ENCODE measurements around the gene TRIM66. TPM values are rescaled to one million over a fixed set of nuclear protein-coding genes. Genes with fewer than 3 reads are reported as not detected.
A peak's percentile ranks its signal among the peaks of the same experiment; 100 is the strongest.

The TRIM66 gene
- polyA plus RNA-seq, 10 donors, result 0.89 to 6.8 (median 2.6) TPM

GRCh38 chr11:8661001-8661795 is 21.3 kb downstream of the TRIM66 start:
- DNase-seq, result peak in 2 of 3 donors; percentile 46 to 70

GRCh38 chr11:8658321-8659057 is 24.0 kb downstream of the TRIM66 start:
- DNase-seq, result peak in 2 of 3 donors; percentile 53 to 74

- no peak for DNase-seq
These were observed 26.2 kb downstream of the TRIM66 start for GRCh38 chr11:8656291-8656690.

GRCh38 chr11:8654503-8654902 is 28.0 kb downstream of the TRIM66 start:
- DNase-seq, result no peak

- peak in 1 of 3 donors; percentile 94 for DNase-seq
These were observed 30.3 kb downstream of the TRIM66 start for GRCh38 chr11:8652140-8652539.

DNA sequence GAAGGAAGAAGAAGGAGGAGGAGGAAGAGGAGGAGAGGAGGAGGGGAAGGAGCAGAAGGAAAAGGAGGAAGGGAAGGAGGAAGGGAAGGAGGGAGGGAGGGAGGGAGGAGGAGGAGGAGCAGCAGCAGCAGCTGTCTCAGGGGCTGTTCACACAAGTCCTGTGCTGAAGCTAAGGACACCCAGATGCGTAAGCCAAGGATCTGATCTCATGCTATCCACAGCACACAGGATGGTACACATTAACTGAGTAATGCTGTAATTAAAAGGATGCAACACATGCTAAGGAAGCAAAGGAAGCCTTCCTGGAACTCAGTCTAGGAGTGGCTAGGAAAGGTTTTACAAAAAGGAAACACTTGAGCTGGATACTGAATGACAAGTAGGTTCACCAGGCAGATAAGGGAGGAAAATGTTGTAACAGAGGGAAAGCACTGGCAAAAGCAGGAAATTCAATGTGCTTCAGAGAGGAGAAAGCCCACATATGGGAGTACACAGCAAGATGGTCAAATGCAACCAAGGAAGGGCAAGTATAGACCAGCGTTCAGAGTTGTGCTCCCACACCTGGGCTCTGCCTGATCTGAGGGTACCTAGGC is 32.0 kb downstream of the TRIM66 start:
- no peak for DNase-seq

DNA sequence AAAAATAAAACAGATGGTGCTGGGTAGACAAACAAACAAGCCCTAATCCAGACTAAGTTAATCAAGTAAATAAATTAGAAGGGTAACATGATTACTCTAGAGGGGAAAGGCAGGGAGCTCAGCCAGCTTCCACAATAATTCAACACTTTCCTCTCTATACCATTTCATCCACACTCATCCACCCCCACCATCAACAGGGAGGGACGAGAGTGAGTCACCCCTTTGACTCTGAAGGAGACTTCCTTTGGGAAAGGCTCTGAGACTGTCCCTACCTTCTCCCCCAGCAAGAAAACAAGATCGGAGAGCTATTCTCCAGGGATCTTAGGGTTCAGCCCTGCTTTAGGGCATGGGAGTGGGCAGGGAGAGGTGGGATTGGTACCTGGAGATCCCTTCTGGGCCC is 33.1 kb downstream of the TRIM66 start:
- no peak for DNase-seq

GRCh38 chr11:8646873-8647272 is 35.6 kb downstream of the TRIM66 start:
- DNase-seq, result no peak

DNA sequence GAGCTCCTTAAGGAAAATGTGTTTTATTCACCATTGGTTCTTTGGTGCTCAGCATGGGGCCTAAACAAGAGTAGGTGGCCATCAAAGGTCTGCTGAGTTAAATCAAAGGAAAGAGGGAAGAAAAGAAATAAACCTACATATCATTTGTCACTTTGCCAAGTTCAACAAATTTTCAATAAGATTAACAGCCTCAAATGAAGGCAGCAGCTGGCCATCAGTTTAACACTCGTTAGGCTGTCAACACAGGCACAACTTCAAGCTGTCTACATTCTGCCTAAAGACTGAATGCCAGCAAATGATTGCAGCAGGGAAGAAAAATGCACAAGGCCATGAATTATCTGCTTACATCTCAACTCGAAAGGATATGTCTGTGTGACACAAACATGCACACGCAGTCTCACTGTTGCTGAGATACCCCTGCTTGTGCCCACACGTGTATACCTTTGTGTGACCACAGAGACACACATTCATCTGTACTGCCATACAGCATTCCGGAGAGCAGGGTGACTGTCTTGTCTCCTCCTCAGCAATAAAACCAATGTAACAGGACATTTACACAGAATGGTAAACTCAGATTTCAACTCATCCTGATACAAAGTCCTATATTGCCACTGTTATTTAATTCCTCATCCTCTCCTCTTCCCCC is 40.1 kb downstream of the TRIM66 start:
- DNase-seq, result no peak

- no peak for DNase-seq
These were observed 41.1 kb downstream of the TRIM66 start for GRCh38 chr11:8641332-8641731.

GRCh38 chr11:8640267-8640906 is 42.1 kb downstream of the TRIM66 start:
- DNase-seq, result no peak

GRCh38 chr11:8639655-8640054 is 42.8 kb downstream of the TRIM66 start:
- DNase-seq, result no peak

- no peak for DNase-seq
These were observed 44.2 kb downstream of the TRIM66 start for GRCh38 chr11:8638300-8638699.

GRCh38 chr11:8636127-8636526 is 46.3 kb downstream of the TRIM66 start:
- DNase-seq, result no peak

- DNase-seq, result no peak
These were observed 48.0 kb downstream of the TRIM66 start for GRCh38 chr11:8634498-8634897.

DNA sequence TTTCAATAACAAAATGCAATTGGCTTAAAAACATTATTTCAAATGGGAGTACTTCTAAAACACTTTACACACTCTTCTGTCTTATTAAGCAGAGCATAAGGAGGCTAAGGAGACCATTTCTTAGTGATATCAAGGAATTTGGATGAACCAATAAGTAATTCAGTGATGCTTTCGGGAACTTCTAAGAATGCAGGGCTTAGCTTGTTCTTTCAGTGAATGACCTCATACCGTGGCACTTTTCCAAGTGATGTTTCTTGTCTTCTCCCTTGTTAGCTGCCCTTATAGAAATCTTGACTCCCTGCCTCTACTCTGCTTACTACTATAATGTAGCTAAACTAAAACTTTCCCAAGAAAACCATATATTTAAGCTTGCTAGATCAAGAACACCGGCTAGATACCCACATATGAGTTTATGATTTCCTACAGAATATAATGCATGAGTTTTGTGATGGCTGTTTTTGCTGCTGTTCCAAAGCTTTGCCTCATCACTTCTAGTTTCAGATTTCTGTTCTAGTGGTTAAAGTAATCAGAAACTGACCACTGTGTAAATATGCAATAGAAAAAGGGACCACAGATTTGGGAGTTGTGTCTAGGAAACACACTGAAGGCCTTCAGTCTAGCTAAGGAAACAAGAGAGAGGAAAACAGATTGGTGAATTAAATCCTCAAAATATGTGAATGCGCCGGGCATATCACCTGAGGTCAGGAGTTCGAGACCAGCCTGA is 50.9 kb downstream of the TRIM66 start:
- DNase-seq, result peak; percentile 73 to 78 (median 74)

DNA sequence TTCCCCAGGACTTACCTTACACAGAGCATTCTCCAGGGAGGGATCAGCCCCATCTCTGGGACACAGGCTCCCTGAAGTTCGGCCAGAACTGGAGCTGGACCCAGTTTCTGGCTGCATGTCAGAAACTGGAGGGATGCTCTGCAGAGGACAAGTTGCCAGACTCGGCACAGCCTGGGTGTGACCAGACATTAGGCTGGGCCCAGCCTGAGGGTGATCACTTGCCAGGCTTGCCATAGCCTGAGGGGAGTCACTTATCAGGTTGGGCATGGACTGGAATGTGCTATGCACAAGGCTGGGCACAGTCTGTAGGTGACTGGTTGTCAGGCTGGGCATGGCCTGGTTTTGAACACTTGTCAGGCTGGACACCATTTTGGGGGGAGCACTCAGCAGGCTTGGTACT is 57.8 kb downstream of the TRIM66 start:
- no peak for DNase-seq

GRCh38 chr11:8621147-8621546 is 61.3 kb downstream of the TRIM66 start:
- DNase-seq, result no peak

- DNase-seq, result no peak
These were observed 65.4 kb downstream of the TRIM66 start for GRCh38 chr11:8617063-8617462.

DNA sequence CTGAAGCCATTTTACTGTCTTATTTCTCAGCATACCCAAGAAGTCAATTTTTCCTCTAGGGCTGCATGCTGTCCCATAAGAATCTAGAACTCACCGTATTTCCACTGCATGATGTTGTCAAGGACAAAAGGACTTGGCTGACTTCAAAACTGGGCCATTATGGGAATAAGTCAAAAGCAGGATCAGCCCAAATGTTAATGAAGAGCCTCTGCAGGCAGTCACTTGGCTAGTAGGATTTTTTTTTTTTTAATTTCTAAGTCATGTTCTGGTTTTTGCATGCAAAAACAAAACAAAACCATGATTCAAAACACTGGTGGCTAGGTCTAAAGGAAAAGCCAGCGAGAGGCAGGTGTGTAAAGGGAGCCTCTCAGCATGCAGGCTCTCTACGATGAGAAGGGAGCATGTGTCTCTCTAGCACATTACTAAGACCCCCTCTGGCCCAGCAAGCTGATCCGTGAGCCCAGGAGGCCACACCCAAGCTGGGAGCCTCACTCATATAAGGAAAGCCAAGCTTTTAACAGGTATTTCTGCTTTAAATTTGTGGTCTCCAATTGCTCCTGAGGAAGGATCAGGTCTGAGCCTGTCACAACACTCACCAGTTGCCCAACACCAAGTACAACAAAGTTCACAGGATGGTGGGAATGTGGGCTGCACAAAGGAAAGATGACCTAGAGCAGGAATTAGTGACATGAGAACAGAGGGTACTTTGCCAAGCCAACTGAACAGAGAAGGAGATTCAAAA is 67.0 kb downstream of the TRIM66 start:
- no peak for DNase-seq

Data from muscle of back (tissue), 11 donors.